ENCODE results near the gene ACAD10. TPM values are rescaled to one million over a fixed set of nuclear protein-coding genes. Genes with fewer than 3 reads are reported as not detected.
"Not testable (repeated sequence)": the region's sequence is repeated elsewhere in the genome, so short reads cannot be mapped to it uniquely, and the experiment has no call there.

The ACAD10 gene
- total RNA-seq, 1 experiment from 2014 or later, result 30.8 TPM

- ATAC-seq (peak; percentile 51; the same call in 1 of the 2 replicates), DNase-seq (ENCODE audit: low read depth, low spot score) (no peak)
- ChIA-PET CTCF (no interaction called here), POLR2A (no interaction called here)
- Histone ChIP-seq H3K27me3 (ENCODE audit: control insufficient read depth, insufficient read depth, low read length) (no peaks in the 10 kb centered on the region), H3K4me3 (ENCODE audit: low read depth in 2 of 2, low read length in 2 of 2) (no peak overlapping the region), H3K4me1 (ENCODE audit: control insufficient read depth, insufficient read depth, low read length) (peaks cover 4% of the 10 kb centered on the region; the same call in 1 of the 2 replicates), H3K36me3 (ENCODE audit: control insufficient read depth, insufficient read depth, low read length) (peaks cover 11% of the 10 kb centered on the region), H3K27ac (ENCODE audit: low read length) (no peak overlapping the region), H3K9me3 (ENCODE audit: control insufficient read depth, insufficient read depth, low read depth, low read length) (no peaks in the 10 kb centered on the region)
- TF ChIP-seq TCF7L2 (IDR thresholded peaks at IDR 0.05; ENCODE audit: low read depth, low read length), result no peak
- TF ChIP-seq POLR2AphosphoS5 (IDR thresholded peaks at IDR 0.05; ENCODE audit: low read depth, low read length), result no peak
- no TSS peak for BruUV-seq (replicated peaks)
- intact Hi-C loops (cut with micrococcal nuclease; ENCODE audit: unreplicated experiment), result no loop called here
- in situ Hi-C loops (cut with HindIII; ENCODE audit: low pct_unique_long_range_greater_than_20kb, low sequenced_read_pairs), result no loop called here
Observed at GRCh38 chr12:111645433-111645832, 40.4 kb upstream of the ACAD10 start.

- no TSS peak for BruUV-seq (replicated peaks)
- H3K4me3 ChIP-seq (ENCODE audit: low read depth in 2 of 2, low read length in 2 of 2), result no peak overlapping the region
- H3K36me3 ChIP-seq (ENCODE audit: control insufficient read depth, insufficient read depth, low read length), result peaks cover 24% of the 10 kb centered on the region
- CTCF ChIA-PET, result no interaction called here
- POLR2A ChIA-PET, result no interaction called here
- ATAC-seq (no peak), DNase-seq (ENCODE audit: low read depth, low spot score) (no peak)
- intact Hi-C loops (cut with micrococcal nuclease; ENCODE audit: unreplicated experiment) (no loop called here), in situ Hi-C loops (cut with HindIII; ENCODE audit: low pct_unique_long_range_greater_than_20kb, low sequenced_read_pairs) (no loop called here)
- no peak overlapping the region for H3K27ac ChIP-seq (ENCODE audit: low read length)
- no peak for TF ChIP-seq REST (IDR thresholded peaks at IDR 0.05; ENCODE audit: insufficient read depth in 1 of 2, low read depth in 2 of 2, low read length in 1 of 2)
- TF ChIP-seq POLR2AphosphoS5 (IDR thresholded peaks at IDR 0.05; ENCODE audit: low read depth, low read length), result no peak
- no peak for TF ChIP-seq CTCF (IDR thresholded peaks at IDR 0.05)
- no peak for TF ChIP-seq TCF7L2 (IDR thresholded peaks at IDR 0.05; ENCODE audit: low read depth, low read length)
- TF ChIP-seq SIN3A (IDR thresholded peaks at IDR 0.05; ENCODE audit: borderline replicate concordance, insufficient read depth, low read depth, low read length), result no peak
- H3K9me3 ChIP-seq (ENCODE audit: control insufficient read depth, insufficient read depth, low read depth, low read length), result no peaks in the 10 kb centered on the region
- no peaks in the 10 kb centered on the region for H3K4me1 ChIP-seq (ENCODE audit: control insufficient read depth, insufficient read depth, low read length)
- no peaks in the 10 kb centered on the region for H3K27me3 ChIP-seq (ENCODE audit: control insufficient read depth, insufficient read depth, low read length)
Observed at GRCh38 chr12:111650912-111651311, 34.9 kb upstream of the ACAD10 start.

- peaks cover 24% of the 10 kb centered on the region for H3K36me3 ChIP-seq (ENCODE audit: control insufficient read depth, insufficient read depth, low read length)
- H3K9me3 ChIP-seq (ENCODE audit: control insufficient read depth, insufficient read depth, low read depth, low read length); H3K27ac ChIP-seq (ENCODE audit: low read length); ATAC-seq; intact Hi-C loops (cut with micrococcal nuclease; ENCODE audit: unreplicated experiment); BruUV-seq (replicated peaks); CTCF ChIA-PET; H3K4me3 ChIP-seq (ENCODE audit: low read depth in 2 of 2, low read length in 2 of 2); H3K4me1 ChIP-seq (ENCODE audit: control insufficient read depth, insufficient read depth, low read length); H3K27me3 ChIP-seq (ENCODE audit: control insufficient read depth, insufficient read depth, low read length); in situ Hi-C loops (cut with HindIII; ENCODE audit: low pct_unique_long_range_greater_than_20kb, low sequenced_read_pairs); DNase-seq (ENCODE audit: low read depth, low spot score): not testable (repeated sequence)
- POLR2A ChIA-PET, result interaction anchor here (0.5 kb wide), 1 partner anchor 17 kb away, joined by 3 read pairs; no protein-coding TSS in a partner anchor
Observed at GRCh38 chr12:111652530-111652929, 33.3 kb upstream of the ACAD10 start.
